ENCODE data around the gene LACRT. TPM values are rescaled to one million over a fixed set of nuclear protein-coding genes. Genes with fewer than 3 reads are reported as not detected.
"Not testable (repeated sequence)": the region's sequence is repeated elsewhere in the genome, so short reads cannot be mapped to it uniquely, and the experiment has no call there.

Gene LACRT
- not detected for polyA plus RNA-seq (ENCODE audit: insufficient read length in 3 of 3)

- DNase-seq (ENCODE audit: low read depth in 3 of 3, low spot score in 2 of 3): no peak
Observed at GRCh38 chr12:54634795-54635194, at the start of gene LACRT. Gene LACRT (minus strand): TSS chr12:54634895. CDS start chr12:54634841, 54 bp downstream.

GRCh38 chr12:54683398-54683797 is 48.7 kb upstream of the LACRT start:
- DNase-seq (ENCODE audit: low read depth in 3 of 3, low spot score in 2 of 3): no peak

- no peak for DNase-seq (ENCODE audit: low read depth in 3 of 3, low spot score in 2 of 3)
Observed at GRCh38 chr12:54682674-54683073, 48.0 kb upstream of the LACRT start.

GRCh38 chr12:54680374-54680773 is 45.7 kb upstream of the LACRT start:
- no peak for DNase-seq (ENCODE audit: low read depth in 3 of 3, low spot score in 2 of 3)

- no peak for DNase-seq (ENCODE audit: low read depth in 3 of 3, low spot score in 2 of 3)
Observed at GRCh38 chr12:54678131-54678530, 43.4 kb upstream of the LACRT start.

GRCh38 chr12:54667945-54668344 is 33.2 kb upstream of the LACRT start:
- DNase-seq (ENCODE audit: low read depth in 3 of 3, low spot score in 2 of 3): no peak

GRCh38 chr12:54666008-54666407 is 31.3 kb upstream of the LACRT start:
- DNase-seq (ENCODE audit: low read depth in 3 of 3, low spot score in 2 of 3): no peak

- DNase-seq (ENCODE audit: low read depth in 3 of 3, low spot score in 2 of 3): not testable (repeated sequence)
Observed at GRCh38 chr12:54665022-54665635, 30.4 kb upstream of the LACRT start.

GRCh38 chr12:54663603-54664002 is 28.9 kb upstream of the LACRT start:
- DNase-seq (ENCODE audit: low read depth in 3 of 3, low spot score in 2 of 3): no peak

- DNase-seq (ENCODE audit: low read depth in 3 of 3, low spot score in 2 of 3): no peak
Observed at GRCh38 chr12:54662026-54662425, 27.3 kb upstream of the LACRT start.

GRCh38 chr12:54661048-54661447 is 26.4 kb upstream of the LACRT start:
- DNase-seq (ENCODE audit: low read depth in 3 of 3, low spot score in 2 of 3): no peak

GRCh38 chr12:54660320-54660962 is 25.7 kb upstream of the LACRT start:
- no peak for DNase-seq (ENCODE audit: low read depth in 3 of 3, low spot score in 2 of 3)

- DNase-seq (ENCODE audit: low read depth in 3 of 3, low spot score in 2 of 3): no peak
Observed at GRCh38 chr12:54658306-54659264, 23.9 kb upstream of the LACRT start.

GRCh38 chr12:54657105-54657607 is 22.5 kb upstream of the LACRT start:
- no peak for DNase-seq (ENCODE audit: low read depth in 3 of 3, low spot score in 2 of 3)

- DNase-seq (ENCODE audit: low read depth in 3 of 3, low spot score in 2 of 3): no peak
Observed at GRCh38 chr12:54654926-54655325, 20.2 kb upstream of the LACRT start.

GRCh38 chr12:54653025-54653424 is 18.3 kb upstream of the LACRT start:
- no peak for DNase-seq (ENCODE audit: low read depth in 3 of 3, low spot score in 2 of 3)

GRCh38 chr12:54650889-54651288 is 16.2 kb upstream of the LACRT start:
- DNase-seq (ENCODE audit: low read depth in 3 of 3, low spot score in 2 of 3): no peak

- DNase-seq (ENCODE audit: low read depth in 3 of 3, low spot score in 2 of 3): no peak
Observed at GRCh38 chr12:54650409-54650808, 15.7 kb upstream of the LACRT start.

GRCh38 chr12:54649825-54650224 is 15.1 kb upstream of the LACRT start:
- no peak for DNase-seq (ENCODE audit: low read depth in 3 of 3, low spot score in 2 of 3)

GRCh38 chr12:54648265-54648664 is 13.6 kb upstream of the LACRT start, which contains the start of gene DCD:
Gene DCD (minus strand): TSS chr12:54648365. CDS start chr12:54648303, 62 bp downstream.
- DNase-seq (ENCODE audit: low read depth in 3 of 3, low spot score in 2 of 3): no peak

- no peak for DNase-seq (ENCODE audit: low read depth in 3 of 3, low spot score in 2 of 3)
Observed at GRCh38 chr12:54641554-54641953, 6.9 kb upstream of the LACRT start.

All from right renal cortex interstitium (tissue), 3 donors.